Dendritic cell treated with granulocyte-macrophage colony-stimulating factor and Interleukin-4, amounts not matched to agents 40 ng/mL and 50 ng/mL, for 4 days (primary cell): ENCODE data around the gene SYNGR2.

Experiments used
- H3K27ac Mint-ChIP-seq: one replicate; pipeline ENCODE4 v1.8.0; 2022; ENCODE audit warnings: mild to moderate bottlenecking, mixed read lengths
- H3K27me3 Mint-ChIP-seq: one replicate; pipeline ENCODE4 v1.8.0; 2022; ENCODE audit warnings: mild to moderate bottlenecking, mixed read lengths
- H3K36me3 Mint-ChIP-seq: one replicate; pipeline ENCODE4 v1.8.0; 2022; ENCODE audit warnings: low read depth, mixed read lengths
- H3K4me1 Mint-ChIP-seq: one replicate; pipeline ENCODE4 v1.8.0; 2022; ENCODE audit warnings: low read depth, mixed read lengths
- H3K4me3 Mint-ChIP-seq: one replicate; pipeline ENCODE4 v1.8.0; 2022; ENCODE audit warnings: mild to moderate bottlenecking, moderate library complexity, mixed read lengths
- H3K9me3 Mint-ChIP-seq: one replicate; pipeline ENCODE4 v1.8.0; 2022; ENCODE audit warnings: mixed read lengths
- intact Hi-C: fragments of 100-400 bp; cut with micrococcal nuclease; formaldehyde crosslinking; loops from one replicate; pipeline ENCODE4 v1.15.0; 2022

SYNGR2 gene

GRCh38 chr17:78179372-78179771, 11.0 kb downstream of the SYNGR2 start:
- H3K9me3 Mint-ChIP-seq, result no peaks in the 10 kb centered on the region
- intact Hi-C loops, result loop anchor here (5.0 kb wide), 1 partner anchor 67 kb away; no protein-coding TSS in a partner anchor
- H3K4me1 Mint-ChIP-seq, result peaks cover 54% of the 10 kb centered on the region
- H3K27me3 Mint-ChIP-seq, result no peaks in the 10 kb centered on the region
- H3K36me3 Mint-ChIP-seq, result peaks cover 27% of the 10 kb centered on the region
- H3K4me3 Mint-ChIP-seq, result no peak overlapping the region
- H3K27ac Mint-ChIP-seq, result peak overlapping the region; percentile 67

GRCh38 chr17:78180083-78180482, 11.7 kb downstream of the SYNGR2 start:
- Mint-ChIP-seq H3K27me3 (no peaks in the 10 kb centered on the region), H3K36me3 (peaks cover 20% of the 10 kb centered on the region), H3K9me3 (no peaks in the 10 kb centered on the region), H3K27ac (peak overlapping the region; percentile 67), H3K4me1 (peaks cover 51% of the 10 kb centered on the region), H3K4me3 (no peak overlapping the region)
- intact Hi-C loops, result no loop called here

GRCh38 chr17:78180508-78180907, 12.1 kb downstream of the SYNGR2 start:
- Mint-ChIP-seq H3K4me1 (peaks cover 51% of the 10 kb centered on the region), H3K9me3 (no peaks in the 10 kb centered on the region), H3K36me3 (peaks cover 15% of the 10 kb centered on the region), H3K27me3 (no peaks in the 10 kb centered on the region), H3K4me3 (no peak overlapping the region), H3K27ac (peak overlapping the region; percentile 67)
- intact Hi-C loops, result no loop called here

- Mint-ChIP-seq H3K27ac (peak overlapping the region; percentile 4), H3K9me3 (no peaks in the 10 kb centered on the region), H3K4me3 (no peak overlapping the region), H3K27me3 (no peaks in the 10 kb centered on the region), H3K36me3 (no peaks in the 10 kb centered on the region), H3K4me1 (peaks cover 52% of the 10 kb centered on the region)
- intact Hi-C loops, result no loop called here
Observed at GRCh38 chr17:78182504-78182903, 14.1 kb downstream of the SYNGR2 start.

GRCh38 chr17:78183916-78184315, 15.5 kb downstream of the SYNGR2 start:
- Mint-ChIP-seq H3K27ac (no peak overlapping the region), H3K4me3 (no peak overlapping the region), H3K4me1 (peaks cover 57% of the 10 kb centered on the region), H3K36me3 (no peaks in the 10 kb centered on the region), H3K27me3 (no peaks in the 10 kb centered on the region), H3K9me3 (no peaks in the 10 kb centered on the region)
- intact Hi-C loops, result no loop called here

- no peaks in the 10 kb centered on the region for H3K9me3 Mint-ChIP-seq
- no peak overlapping the region for H3K4me3 Mint-ChIP-seq
- no peaks in the 10 kb centered on the region for H3K36me3 Mint-ChIP-seq
- intact Hi-C loops, result no loop called here
- peaks cover 56% of the 10 kb centered on the region for H3K4me1 Mint-ChIP-seq
- H3K27me3 Mint-ChIP-seq, result no peaks in the 10 kb centered on the region
- no peak overlapping the region for H3K27ac Mint-ChIP-seq
Observed at GRCh38 chr17:78184351-78184750, 16.0 kb downstream of the SYNGR2 start.

GRCh38 chr17:78184868-78185267, 16.5 kb downstream of the SYNGR2 start:
- peaks cover under 1% of the 10 kb centered on the region for H3K36me3 Mint-ChIP-seq
- no peaks in the 10 kb centered on the region for H3K9me3 Mint-ChIP-seq
- H3K4me1 Mint-ChIP-seq, result peaks cover 52% of the 10 kb centered on the region
- H3K27ac Mint-ChIP-seq, result no peak overlapping the region
- H3K4me3 Mint-ChIP-seq, result no peak overlapping the region
- intact Hi-C loops, result loop anchor here (5.0 kb wide), 1 partner anchor 58 kb away; the partner anchor contains the start of gene TMC6
- no peaks in the 10 kb centered on the region for H3K27me3 Mint-ChIP-seq

GRCh38 chr17:78185981-78186691, 17.8 kb downstream of the SYNGR2 start:
- peaks cover 51% of the 10 kb centered on the region for H3K4me1 Mint-ChIP-seq
- intact Hi-C loops, result loop anchor here (5.0 kb wide), 1 partner anchor 59 kb away; the partner anchor contains the start of gene TMC6
- no peaks in the 10 kb centered on the region for H3K27me3 Mint-ChIP-seq
- H3K9me3 Mint-ChIP-seq, result no peaks in the 10 kb centered on the region
- peak overlapping the region; percentile 73 for H3K4me3 Mint-ChIP-seq
- H3K36me3 Mint-ChIP-seq, result peaks cover 13% of the 10 kb centered on the region
- H3K27ac Mint-ChIP-seq, result peak overlapping the region; percentile 78

GRCh38 chr17:78186692-78187595, 18.6 kb downstream of the SYNGR2 start, which contains the start of the genes AFMID and TK1:
Gene AFMID (plus strand): TSS chr17:78187362. CDS start chr17:78187371, 9 bp downstream.
Gene TK1 (minus strand): TSS chr17:78187052. CDS start chr17:78186994, 58 bp downstream.
- intact Hi-C loops, result loop anchor here (1.0 to 5.0 kb wide), 2 partner anchors 11 to 60 kb away; partner anchors contain the start of gene TMC6
- Mint-ChIP-seq H3K9me3 (no peaks in the 10 kb centered on the region), H3K27me3 (no peaks in the 10 kb centered on the region), H3K36me3 (peaks cover 21% of the 10 kb centered on the region), H3K4me3 (peak within 1 kb of the TSS; percentile 73), H3K4me1 (peaks cover 51% of the 10 kb centered on the region), H3K27ac (peak within 1 kb of the TSS; percentile 78)

GRCh38 chr17:78196716-78197115, 28.3 kb downstream of the SYNGR2 start:
- Mint-ChIP-seq H3K36me3 (peaks cover 56% of the 10 kb centered on the region), H3K4me1 (peaks cover 32% of the 10 kb centered on the region), H3K27me3 (no peaks in the 10 kb centered on the region), H3K27ac (no peak overlapping the region), H3K9me3 (no peaks in the 10 kb centered on the region), H3K4me3 (no peak overlapping the region)
- intact Hi-C loops, result no loop called here

- Mint-ChIP-seq H3K4me3 (no peak overlapping the region), H3K9me3 (no peaks in the 10 kb centered on the region), H3K4me1 (peaks cover 32% of the 10 kb centered on the region), H3K27ac (peak overlapping the region; percentile 90), H3K27me3 (no peaks in the 10 kb centered on the region), H3K36me3 (peaks cover 52% of the 10 kb centered on the region)
- intact Hi-C loops, result no loop called here
Observed at GRCh38 chr17:78197147-78197832, 28.9 kb downstream of the SYNGR2 start.

GRCh38 chr17:78200451-78200850, 32.1 kb downstream of the SYNGR2 start:
- Mint-ChIP-seq H3K36me3 (peaks cover 56% of the 10 kb centered on the region), H3K4me3 (no peak overlapping the region), H3K4me1 (peaks cover 32% of the 10 kb centered on the region), H3K27me3 (no peaks in the 10 kb centered on the region), H3K27ac (peak overlapping the region; percentile 26), H3K9me3 (no peaks in the 10 kb centered on the region)
- intact Hi-C loops, result no loop called here

- Mint-ChIP-seq H3K36me3 (peaks cover 53% of the 10 kb centered on the region), H3K9me3 (no peaks in the 10 kb centered on the region), H3K4me3 (no peak overlapping the region), H3K4me1 (peaks cover 25% of the 10 kb centered on the region), H3K27ac (no peak overlapping the region), H3K27me3 (no peaks in the 10 kb centered on the region)
- intact Hi-C loops, result no loop called here
Observed at GRCh38 chr17:78202666-78203065, 34.3 kb downstream of the SYNGR2 start.
